Measurements from ENCODE around the gene PLEKHF1. TPM values are rescaled to one million over a fixed set of nuclear protein-coding genes. Genes with fewer than 3 reads are reported as not detected.

PLEKHF1 gene
- total RNA-seq, 4 donors from 2014 or later = 13.1 to 18.1 (median 17.2) TPM

DNA sequence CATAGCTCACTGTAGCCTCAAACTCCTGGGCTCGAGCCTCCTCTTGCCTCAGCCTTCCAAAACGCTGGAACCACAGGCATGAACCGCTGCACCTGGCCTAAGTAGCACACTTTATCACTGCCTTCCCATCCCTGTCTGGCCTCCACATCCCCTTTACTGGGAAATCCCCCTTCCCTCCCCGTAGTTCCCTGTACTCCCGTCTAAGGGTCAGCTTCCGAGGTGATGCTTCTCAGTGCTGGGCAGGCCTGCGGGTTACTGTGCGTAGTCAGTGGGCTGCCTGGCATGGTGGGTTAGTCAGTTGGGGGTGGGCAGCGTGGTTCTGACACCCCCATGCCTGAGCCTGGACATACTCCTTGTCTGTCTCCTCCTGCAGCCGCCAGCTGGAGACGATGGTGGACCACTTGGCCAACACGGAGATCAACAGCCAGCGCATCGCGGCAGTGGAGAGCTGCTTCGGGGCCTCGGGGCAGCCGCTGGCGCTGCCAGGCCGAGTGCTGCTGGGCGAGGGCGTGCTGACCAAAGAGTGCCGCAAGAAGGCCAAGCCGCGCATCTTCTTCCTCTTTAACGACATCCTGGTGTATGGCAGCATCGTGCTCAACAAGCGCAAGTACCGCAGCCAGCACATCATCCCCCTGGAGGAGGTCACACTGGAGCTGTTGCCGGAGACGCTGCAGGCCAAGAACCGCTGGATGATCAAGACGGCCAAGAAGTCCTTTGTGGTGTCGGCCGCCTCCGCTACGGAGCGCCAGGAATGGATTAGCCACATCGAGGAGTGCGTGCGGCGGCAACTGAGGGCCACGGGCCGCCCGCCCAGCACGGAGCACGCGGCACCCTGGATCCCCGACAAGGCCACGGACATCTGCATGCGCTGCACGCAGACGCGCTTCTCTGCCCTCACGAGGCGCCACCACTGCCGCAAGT is 8.4 kb downstream of the PLEKHF1 start:
- intact Hi-C loops (cut with DNase I; ENCODE audit: low total_unique reads) = no loop called here
- WGBS, 2 donors = 94 to 95% methylated on average over 57 of the region's 57 CpGs
- peak in 1 of 2 donors; percentile 80 for DNase-seq (ENCODE audit: low spot score in 2 of 2)
- H3K4me3 ChIP-seq (ENCODE audit: low read depth, poor library complexity, severe bottlenecking) = no peak overlapping the region
- TF ChIP-seq, protein P1, sequence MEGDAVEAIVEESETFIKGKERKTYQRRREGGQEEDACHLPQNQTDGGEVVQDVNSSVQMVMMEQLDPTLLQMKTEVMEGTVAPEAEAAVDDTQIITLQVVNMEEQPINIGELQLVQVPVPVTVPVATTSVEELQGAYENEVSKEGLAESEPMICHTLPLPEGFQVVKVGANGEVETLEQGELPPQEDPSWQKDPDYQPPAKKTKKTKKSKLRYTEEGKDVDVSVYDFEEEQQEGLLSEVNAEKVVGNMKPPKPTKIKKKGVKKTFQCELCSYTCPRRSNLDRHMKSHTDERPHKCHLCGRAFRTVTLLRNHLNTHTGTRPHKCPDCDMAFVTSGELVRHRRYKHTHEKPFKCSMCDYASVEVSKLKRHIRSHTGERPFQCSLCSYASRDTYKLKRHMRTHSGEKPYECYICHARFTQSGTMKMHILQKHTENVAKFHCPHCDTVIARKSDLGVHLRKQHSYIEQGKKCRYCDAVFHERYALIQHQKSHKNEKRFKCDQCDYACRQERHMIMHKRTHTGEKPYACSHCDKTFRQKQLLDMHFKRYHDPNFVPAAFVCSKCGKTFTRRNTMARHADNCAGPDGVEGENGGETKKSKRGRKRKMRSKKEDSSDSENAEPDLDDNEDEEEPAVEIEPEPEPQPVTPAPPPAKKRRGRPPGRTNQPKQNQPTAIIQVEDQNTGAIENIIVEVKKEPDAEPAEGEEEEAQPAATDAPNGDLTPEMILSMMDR (IDR thresholded peaks at IDR 0.05) = no peak
- TF ChIP-seq POLR2A (IDR thresholded peaks at IDR 0.05) = no peak

DNA sequence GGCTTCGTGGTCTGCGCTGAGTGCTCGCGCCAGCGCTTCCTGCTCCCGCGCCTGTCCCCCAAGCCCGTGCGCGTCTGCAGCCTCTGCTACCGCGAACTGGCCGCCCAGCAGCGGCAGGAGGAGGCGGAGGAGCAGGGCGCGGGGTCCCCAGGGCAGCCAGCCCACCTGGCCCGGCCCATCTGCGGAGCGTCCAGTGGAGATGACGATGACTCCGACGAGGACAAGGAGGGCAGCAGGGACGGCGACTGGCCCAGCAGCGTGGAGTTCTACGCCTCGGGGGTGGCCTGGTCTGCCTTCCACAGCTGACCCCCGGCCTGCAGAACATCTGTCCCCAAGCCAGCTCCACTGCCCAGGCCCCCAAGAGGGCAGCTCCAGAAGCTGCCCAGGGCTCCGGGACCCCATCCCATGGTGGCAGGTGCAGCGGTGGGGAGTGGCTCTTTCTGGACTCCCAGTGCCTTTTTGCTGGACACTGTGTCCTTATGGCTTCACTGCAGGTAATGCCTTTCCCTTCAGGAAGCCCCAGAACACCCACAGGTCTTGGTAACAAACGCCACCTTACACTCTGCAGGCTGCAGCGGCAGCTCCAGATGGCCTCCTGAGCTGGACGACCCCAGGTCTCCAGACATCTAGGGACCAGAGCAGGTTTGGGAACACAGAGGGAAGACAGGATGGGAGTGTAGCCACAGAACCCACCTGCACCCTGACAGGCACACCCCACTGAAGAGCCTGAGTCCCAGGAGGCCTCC is 9.3 kb downstream of the PLEKHF1 start:
- TF ChIP-seq, protein P1 (IDR thresholded peaks at IDR 0.05) = no peak
- TF ChIP-seq POLR2A (IDR thresholded peaks at IDR 0.05) = no peak
- DNase-seq (ENCODE audit: low spot score in 2 of 2) = peak in 1 of 2 donors; percentile 74
- H3K4me3 ChIP-seq (ENCODE audit: low read depth, poor library complexity, severe bottlenecking) = no peak overlapping the region
- 96% methylated on average over 22 to 34 of the region's 34 CpGs for WGBS, 2 donors
- intact Hi-C loops (cut with DNase I; ENCODE audit: low total_unique reads) = no loop called here

DNA sequence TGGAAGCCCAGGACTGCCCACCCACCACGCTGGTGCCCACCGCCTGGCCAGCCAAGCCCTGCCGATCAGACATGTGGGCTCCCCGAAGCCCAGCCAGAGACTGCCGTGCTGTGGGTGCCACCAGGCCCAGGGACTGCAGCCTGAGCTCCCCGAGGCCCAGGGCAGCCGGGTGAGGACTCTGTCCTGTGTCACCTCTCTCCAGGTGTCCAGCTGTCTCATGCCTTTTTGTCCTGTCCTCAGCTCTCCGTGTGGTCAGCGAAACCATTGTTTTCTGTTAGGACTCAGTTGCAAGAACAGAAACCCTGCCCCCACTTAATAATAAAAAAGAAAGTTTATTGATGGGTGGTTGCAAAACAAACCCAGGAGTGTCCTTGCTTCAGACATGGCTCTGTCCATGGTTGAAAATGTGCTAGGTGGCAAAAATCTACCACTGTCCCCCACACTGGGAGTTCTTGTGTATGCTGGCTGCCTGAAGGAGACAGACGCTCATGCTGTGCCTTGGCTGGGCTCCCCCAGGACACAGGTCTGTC is 9.9 kb downstream of the PLEKHF1 start:
- intact Hi-C loops (cut with DNase I; ENCODE audit: low total_unique reads) = no loop called here
- no peak overlapping the region for H3K4me3 ChIP-seq (ENCODE audit: low read depth, poor library complexity, severe bottlenecking)
- no peak for DNase-seq (ENCODE audit: low spot score in 2 of 2)
- TF ChIP-seq, protein P1 (IDR thresholded peaks at IDR 0.05) = no peak
- no peak for TF ChIP-seq POLR2A (IDR thresholded peaks at IDR 0.05)
- 85 to 91% methylated on average over 5 of the region's 10 CpGs for WGBS, 2 donors

DNA sequence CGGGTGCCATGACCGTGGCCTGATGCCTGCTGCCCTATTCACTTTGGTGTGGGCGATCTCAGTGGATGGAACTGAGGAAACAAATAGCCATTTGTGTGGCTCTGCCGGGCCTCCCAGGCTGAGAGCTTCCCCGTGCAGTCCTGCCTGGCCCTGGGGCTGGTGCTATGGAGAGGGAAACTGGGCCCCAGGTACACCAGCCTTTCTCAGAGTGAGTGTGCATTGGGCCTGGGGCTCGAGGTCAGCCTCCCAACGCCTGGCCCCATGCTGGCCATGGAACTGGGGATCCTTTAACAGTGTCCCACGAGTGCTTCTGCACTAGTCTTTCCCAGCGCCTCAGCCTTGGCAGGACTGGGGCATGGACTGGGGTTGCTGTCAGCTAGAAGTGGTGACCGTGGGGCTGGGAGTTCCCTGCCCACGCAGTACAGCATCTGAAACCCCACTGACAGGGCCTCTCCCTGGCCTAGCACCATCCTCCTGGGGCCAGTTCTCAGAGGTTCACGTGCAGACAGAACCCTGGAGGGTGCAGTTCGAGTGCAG is 10.5 kb downstream of the PLEKHF1 start:
- H3K4me3 ChIP-seq (ENCODE audit: low read depth, poor library complexity, severe bottlenecking) = no peak overlapping the region
- TF ChIP-seq, protein P1 (IDR thresholded peaks at IDR 0.05) = no peak
- intact Hi-C loops (cut with DNase I; ENCODE audit: low total_unique reads) = no loop called here
- no peak for DNase-seq (ENCODE audit: low spot score in 2 of 2)
- WGBS, 2 donors = 83 to 87% methylated on average over 5 to 13 of the region's 13 CpGs

DNA sequence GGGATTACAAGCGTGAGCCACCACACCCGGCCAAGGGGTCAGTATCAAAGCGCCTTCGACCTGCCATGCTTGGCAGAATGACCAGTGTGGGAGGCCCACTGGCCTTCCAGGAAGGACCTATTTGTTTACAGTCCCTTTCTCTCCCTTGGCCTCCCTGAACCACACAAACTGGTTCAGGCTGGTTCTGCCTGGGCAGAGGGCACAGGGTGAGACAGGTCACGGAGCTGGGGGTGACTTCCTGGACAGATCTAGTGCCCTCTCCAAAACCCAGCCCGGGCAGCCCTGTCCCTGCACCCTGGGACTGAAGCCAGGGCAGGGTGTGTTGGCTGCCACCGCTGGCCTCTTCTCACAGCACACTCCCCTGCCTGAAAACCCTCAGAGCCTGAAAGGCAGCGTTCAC is 11.3 kb downstream of the PLEKHF1 start:
- DNase-seq (ENCODE audit: low spot score in 2 of 2) = peak in 1 of 2 donors; percentile 83
- 61 to 72% methylated on average over 5 to 8 of the region's 8 CpGs for WGBS, 2 donors
- TF ChIP-seq, protein P1 (IDR thresholded peaks at IDR 0.05) = no peak
- no peak for TF ChIP-seq POLR2A (IDR thresholded peaks at IDR 0.05)
- intact Hi-C loops (cut with DNase I; ENCODE audit: low total_unique reads) = no loop called here
- no peak overlapping the region for H3K4me3 ChIP-seq (ENCODE audit: low read depth, poor library complexity, severe bottlenecking)

Data from lower leg skin (tissue), 4 donors.